Bronchial epithelial cell (primary cell): ENCODE data around the gene VPREB3. TPM values are rescaled to one million over a fixed set of nuclear protein-coding genes. Genes with fewer than 3 reads are reported as not detected.

Experiments used
- DNase-seq: peaks from one replicate; pipeline ENCODE4 v3.0.0-alpha.2; 2010; ENCODE audit warnings: low read depth
- FAIRE-seq: peaks from 2 replicates; lab custom pipeline; 2011; peaks lifted over from hg19 to GRCh38; lab: Jason Lieb, UNC
- H3K27me3 ChIP-seq: 2 replicates; pipeline ENCODE4 v1.5.1; 2011; ENCODE audit warnings: low read length; ENCODE audit not compliant: control insufficient read depth, insufficient read depth
- H3K36me3 ChIP-seq: 2 replicates; pipeline ENCODE4 v1.5.1; 2011; ENCODE audit warnings: low read length; ENCODE audit not compliant: control insufficient read depth, insufficient read depth
- H3K4me3 ChIP-seq: 2 replicates; pipeline ENCODE4 v1.5.1; 2011; ENCODE audit warnings: mild to moderate bottlenecking, low read depth, low read length, control low read depth
- CTCF ChIP-seq: IDR thresholded peaks from 2 replicates; pipeline ENCODE4 v1.5.1; 2011; ENCODE audit warnings: mild to moderate bottlenecking, moderate library complexity, low read length, control low read depth, inconsistent platforms; ENCODE audit not compliant: insufficient read depth, severe bottlenecking
- total RNA-seq: library from RNA; depleted of rRNA; stranded (reverse); fragments of >200 nt; gene quantifications from 2 replicates; pipeline ENCODE4 v1.2.1, GENCODE V29; 2014

Gene VPREB3
- total RNA-seq, 1 donor from 2014 or later = not detected

DNA sequence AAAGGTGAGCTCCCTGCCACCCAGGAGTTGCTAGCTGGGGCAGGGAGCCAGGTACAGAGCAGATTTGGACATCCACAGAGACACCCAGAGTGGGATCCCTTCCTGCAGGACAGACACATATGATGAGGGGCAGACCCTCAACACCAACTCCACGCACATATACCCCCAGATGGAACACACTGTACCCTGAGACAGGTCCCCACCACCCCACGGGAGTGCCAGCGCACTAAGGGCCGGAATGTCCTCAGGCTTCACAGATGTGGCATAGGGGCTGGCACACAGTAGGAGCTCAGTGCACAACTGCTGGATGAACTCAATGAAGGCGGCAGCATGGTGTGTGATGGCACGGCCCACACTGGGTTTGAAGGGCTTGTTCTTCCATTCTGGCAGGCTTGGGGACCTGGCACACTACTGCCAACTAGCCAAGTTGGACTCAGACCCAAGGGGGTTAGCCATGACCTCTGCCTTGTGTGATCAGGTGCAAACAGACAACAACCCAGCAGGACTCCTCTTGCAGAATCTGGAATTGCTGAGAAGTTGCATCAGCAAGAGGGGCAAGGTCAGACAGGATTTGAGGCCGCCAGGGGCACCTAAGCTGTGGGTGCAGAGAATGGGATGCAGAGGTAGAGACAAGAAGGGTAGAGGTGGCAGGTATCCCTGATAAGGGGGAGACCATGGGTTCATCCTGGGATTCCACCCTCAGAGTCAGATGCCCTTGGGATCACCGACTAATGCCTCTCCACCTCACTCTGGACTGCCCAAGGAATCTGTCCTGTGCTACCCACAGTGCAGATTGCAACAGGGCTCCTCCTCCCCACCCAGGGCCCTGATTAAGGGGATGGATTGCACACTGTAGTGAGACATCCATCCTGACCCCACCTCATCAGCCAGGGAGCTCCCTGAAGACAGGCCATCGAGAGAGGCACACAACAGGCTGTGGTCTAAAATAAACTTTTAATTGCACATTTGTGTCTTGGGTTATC is 11.0 kb upstream of the VPREB3 start:
- FAIRE-seq (peak; percentile 52), DNase-seq (no peak)
- no peaks in the 10 kb centered on the region for H3K27me3 ChIP-seq
- no peaks in the 10 kb centered on the region for H3K36me3 ChIP-seq
- H3K4me3 ChIP-seq = no peak overlapping the region
- TF ChIP-seq CTCF = no peak

DNA sequence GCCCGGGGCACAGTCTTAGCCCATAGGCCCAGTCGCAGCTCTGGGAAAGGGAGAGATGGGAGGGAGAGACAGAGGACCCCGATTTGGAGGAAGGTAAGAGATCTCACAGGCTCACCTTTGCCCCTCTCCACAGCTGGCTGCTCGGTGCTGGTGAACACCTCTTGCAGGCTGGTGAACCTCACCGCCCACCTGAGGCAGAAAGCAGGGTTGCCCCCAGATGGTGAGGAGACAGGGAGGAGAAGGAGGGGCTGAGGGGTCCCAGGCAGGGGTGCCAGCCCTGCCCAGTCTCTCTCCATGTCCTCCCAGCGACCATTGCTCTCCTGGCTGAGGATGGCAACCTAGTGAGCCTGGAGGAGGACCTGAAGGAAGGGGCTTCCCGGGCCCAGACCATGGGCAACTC is 9.7 kb upstream of the VPREB3 start:
- FAIRE-seq (no peak), DNase-seq (no peak)
- Histone ChIP-seq H3K4me3 (no peak overlapping the region), H3K27me3 (no peaks in the 10 kb centered on the region), H3K36me3 (no peaks in the 10 kb centered on the region)
- no peak for TF ChIP-seq CTCF

DNA sequence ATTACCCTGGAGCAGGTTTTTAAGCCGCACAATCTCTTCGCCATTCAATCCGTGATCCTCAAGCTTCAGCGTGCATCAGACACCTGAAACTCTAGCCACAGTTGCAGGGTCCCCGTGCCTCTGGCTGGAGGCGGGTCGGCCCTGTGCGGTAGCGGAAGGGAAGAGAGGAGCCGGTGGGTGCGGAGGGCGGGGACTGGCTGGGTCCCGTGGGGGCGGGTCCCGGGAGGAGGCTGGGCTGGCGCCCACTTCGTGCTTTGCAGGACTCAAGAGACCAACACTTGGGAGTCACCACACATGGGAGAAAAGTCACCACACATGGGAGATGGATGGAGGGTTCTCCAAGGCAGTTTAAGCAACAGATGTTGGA is 9.3 kb upstream of the VPREB3 start:
- FAIRE-seq (no peak), DNase-seq (no peak)
- H3K27me3 ChIP-seq = no peaks in the 10 kb centered on the region
- TF ChIP-seq CTCF = no peak
- H3K4me3 ChIP-seq = no peak overlapping the region
- H3K36me3 ChIP-seq = no peaks in the 10 kb centered on the region

GRCh38 chr22:23762842-23763578 is 8.8 kb upstream of the VPREB3 start, which contains the start of gene C22orf15:
Gene C22orf15 (plus strand): TSS chr22:23762990. CDS start chr22:23763307, 317 bp downstream.
- FAIRE-seq (no peak), DNase-seq (no peak)
- no peaks in the 10 kb centered on the region for H3K27me3 ChIP-seq
- no peak for TF ChIP-seq CTCF
- no peaks in the 10 kb centered on the region for H3K36me3 ChIP-seq
- no peak within 1 kb of the TSS for H3K4me3 ChIP-seq

DNA sequence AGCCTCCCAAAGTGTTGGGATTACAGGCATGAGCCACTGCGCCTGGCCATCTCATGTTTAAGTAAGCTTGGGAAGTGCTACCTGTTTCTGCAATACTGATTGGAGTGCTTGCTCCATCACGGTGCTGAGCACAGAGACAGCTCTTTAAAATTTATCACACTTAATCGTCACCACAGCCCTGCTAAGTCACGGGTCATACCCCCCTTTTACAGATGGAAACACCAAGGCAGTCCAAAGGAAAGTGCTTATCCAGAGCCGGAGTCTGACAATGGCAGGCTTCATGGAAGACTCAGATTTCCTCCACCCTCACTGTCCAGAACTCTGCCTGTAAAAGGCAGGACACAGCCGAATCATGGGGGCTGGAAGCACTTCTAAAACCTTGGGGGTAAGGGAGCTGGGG is 5.8 kb upstream of the VPREB3 start:
- no peak for DNase-seq
- no peak for FAIRE-seq
- Histone ChIP-seq H3K36me3 (no peaks in the 10 kb centered on the region), H3K27me3 (no peaks in the 10 kb centered on the region), H3K4me3 (no peak overlapping the region)
- no peak for TF ChIP-seq CTCF
